Measurements from ENCODE around the gene HOXC6.

HOXC6 gene

GRCh38 chr12:54016051-54016450 is 12.2 kb upstream of the HOXC6 start:
- no peak for DNase-seq

GRCh38 chr12:54016478-54016964 is 11.7 kb upstream of the HOXC6 start:
- DNase-seq: peak; percentile 96

- peak; percentile 63 for DNase-seq
These were observed 11.0 kb upstream of the HOXC6 start for GRCh38 chr12:54017027-54017788.

- DNase-seq: peak; percentile 99
These were observed 10.3 kb upstream of the HOXC6 start for GRCh38 chr12:54017878-54018467.

- DNase-seq: peak; percentile 84
These were observed 9.7 kb upstream of the HOXC6 start for GRCh38 chr12:54018468-54018984.

GRCh38 chr12:54019091-54019811 is 9.0 kb upstream of the HOXC6 start:
- DNase-seq: peak; percentile 83

GRCh38 chr12:54019924-54020590 is 8.2 kb upstream of the HOXC6 start:
- peak; percentile 73 for DNase-seq

GRCh38 chr12:54020591-54021405 is 7.4 kb upstream of the HOXC6 start:
- DNase-seq: no peak

GRCh38 chr12:54021432-54022013 is 6.7 kb upstream of the HOXC6 start:
- no peak for DNase-seq

- no peak for DNase-seq
These were observed 5.0 kb upstream of the HOXC6 start for GRCh38 chr12:54022960-54023884.

GRCh38 chr12:54024127-54024526 is 4.1 kb upstream of the HOXC6 start:
- no peak for DNase-seq

- no peak for DNase-seq
These were observed 3.5 kb upstream of the HOXC6 start for GRCh38 chr12:54024581-54025305.

GRCh38 chr12:54025499-54026405 is 2.5 kb upstream of the HOXC6 start:
- DNase-seq: peak; percentile 62

GRCh38 chr12:54026640-54027441 is 1.4 kb upstream of the HOXC6 start:
- no peak for DNase-seq

- DNase-seq: no peak
These were observed 826 bp upstream of the HOXC6 start for GRCh38 chr12:54027442-54027786.

GRCh38 chr12:54029529-54030441 is 1.5 kb downstream of the HOXC6 start:
- DNase-seq: no peak

- no peak for DNase-seq
These were observed 2.2 kb downstream of the HOXC6 start for GRCh38 chr12:54030442-54030801.
